ENCODE results near the gene FGA. TPM values are rescaled to one million over a fixed set of nuclear protein-coding genes. Genes with fewer than 3 reads are reported as not detected.
A peak's percentile ranks its signal among the peaks of the same experiment; 100 is the strongest.

The FGA gene
- total RNA-seq: not detected

GRCh38 chr4:154590329-154591006 lies at the start of gene FGA:
Gene FGA, minus strand, starts transcription at chr4:154590742. Its CDS starts 55 bp downstream, at chr4:154590687.
- Mint-ChIP-seq H3K4me1 (no peaks in the 10 kb centered on the region), H3K27me3 (peaks cover 23% of the 10 kb centered on the region), H3K4me3 (no peak within 1 kb of the TSS), H3K9me3 (ENCODE audit: low read depth) (no peaks in the 10 kb centered on the region), H3K27ac (no peak within 1 kb of the TSS), H3K36me3 (ENCODE audit: low read depth) (no peaks in the 10 kb centered on the region)
- ATAC-seq (no peak), DNase-seq (no peak)
- POLR2A ChIA-PET: no interaction called here
- intact Hi-C loops (cut with DNase I, micrococcal nuclease): no loop called here
- CTCF ChIA-PET: no interaction called here

GRCh38 chr4:154634058-154634457 lies 43.5 kb upstream of the FGA start:
- H3K4me3 Mint-ChIP-seq: no peak overlapping the region
- H3K36me3 Mint-ChIP-seq (ENCODE audit: low read depth): no peaks in the 10 kb centered on the region
- CTCF ChIA-PET: interaction anchor here (0.6 to 2.4 kb wide), 3 partner anchors 9 to 15 kb away, joined by 3 to 6 read pairs (median 3); no protein-coding TSS in a partner anchor

GRCh38 chr4:154631828-154632227 lies 41.3 kb upstream of the FGA start:
- intact Hi-C loops (cut with DNase I, micrococcal nuclease): no loop called here
- CTCF ChIA-PET: interaction anchor here (1.2 to 2.4 kb wide), 2 partner anchors 13 to 80 kb away, joined by 3 to 6 read pairs; no protein-coding TSS in a partner anchor
- DNase-seq (no peak), ATAC-seq (no peak)
- no peaks in the 10 kb centered on the region for H3K4me1 Mint-ChIP-seq
- H3K27me3 Mint-ChIP-seq: peaks cover 19% of the 10 kb centered on the region
- POLR2A ChIA-PET: no interaction called here
- H3K27ac Mint-ChIP-seq: no peak overlapping the region
- H3K4me3 Mint-ChIP-seq: no peak overlapping the region
- H3K36me3 Mint-ChIP-seq (ENCODE audit: low read depth): no peaks in the 10 kb centered on the region
- no peaks in the 10 kb centered on the region for H3K9me3 Mint-ChIP-seq (ENCODE audit: low read depth)

More at GRCh38 chr4:154634058-154634457, 43.5 kb upstream of the FGA start:
- DNase-seq: no peak
- Mint-ChIP-seq H3K4me1 (no peaks in the 10 kb centered on the region), H3K27me3 (peaks cover 24% of the 10 kb centered on the region), H3K9me3 (ENCODE audit: low read depth) (no peaks in the 10 kb centered on the region), H3K27ac (no peak overlapping the region)
- POLR2A ChIA-PET: no interaction called here
- intact Hi-C loops (cut with DNase I, micrococcal nuclease): no loop called here
- no peak for ATAC-seq

- no peak for ATAC-seq
- ChIA-PET CTCF (interaction anchor here (0.9 to 1.3 kb wide), 2 partner anchors 11 to 82 kb away, joined by 3 to 4 read pairs; no protein-coding TSS in a partner anchor), POLR2A (no interaction called here)
- no peaks in the 10 kb centered on the region for H3K9me3 Mint-ChIP-seq (ENCODE audit: low read depth)
- H3K27me3 Mint-ChIP-seq: peaks cover 18% of the 10 kb centered on the region
- no peak for DNase-seq
- no peaks in the 10 kb centered on the region for H3K36me3 Mint-ChIP-seq (ENCODE audit: low read depth)
- intact Hi-C loops (cut with DNase I, micrococcal nuclease): no loop called here
- H3K27ac Mint-ChIP-seq: no peak overlapping the region
- no peak overlapping the region for H3K4me3 Mint-ChIP-seq
- H3K4me1 Mint-ChIP-seq: no peaks in the 10 kb centered on the region
Observed at GRCh38 chr4:154630324-154630723, 39.8 kb upstream of the FGA start.

GRCh38 chr4:154626793-154627484 lies 36.4 kb upstream of the FGA start:
- Mint-ChIP-seq H3K9me3 (ENCODE audit: low read depth) (no peaks in the 10 kb centered on the region), H3K36me3 (ENCODE audit: low read depth) (no peaks in the 10 kb centered on the region), H3K27me3 (peaks cover 13% of the 10 kb centered on the region), H3K27ac (no peak overlapping the region), H3K4me3 (no peak overlapping the region), H3K4me1 (no peaks in the 10 kb centered on the region)
- DNase-seq (peak; percentile 80), ATAC-seq (peak; percentile 98)
- CTCF ChIA-PET: interaction anchor here (0.6 to 6.2 kb wide), 9 partner anchors 10 to 374 kb away, joined by 3 to 67 read pairs (median 3); partner anchors contain the start of gene PLRG1
- intact Hi-C loops (cut with DNase I, micrococcal nuclease): loop anchor here (5.0 to 10.0 kb wide), 4 partner anchors 150 to 842 kb away; partner anchors contain the start of genes MAP9 (in 1 of the 2) and SFRP2 (in 1 of the 2)
- POLR2A ChIA-PET: no interaction called here

- Mint-ChIP-seq H3K27ac (no peak overlapping the region), H3K4me1 (no peaks in the 10 kb centered on the region), H3K27me3 (peaks cover 14% of the 10 kb centered on the region), H3K36me3 (ENCODE audit: low read depth) (no peaks in the 10 kb centered on the region), H3K4me3 (no peak overlapping the region), H3K9me3 (ENCODE audit: low read depth) (no peaks in the 10 kb centered on the region)
- ChIA-PET CTCF (interaction anchor here (0.6 to 6.2 kb wide), 10 partner anchors 9 to 375 kb away, joined by 3 to 67 read pairs (median 3); partner anchors contain the start of gene PLRG1), POLR2A (no interaction called here)
- no peak for DNase-seq
- intact Hi-C loops (cut with DNase I, micrococcal nuclease): loop anchor here (5.0 to 10.0 kb wide), 4 partner anchors 151 to 841 kb away; partner anchors contain the start of genes MAP9 (in 1 of the 2) and SFRP2 (in 1 of the 2)
- no peak for ATAC-seq
Observed at GRCh38 chr4:154625971-154626370, 35.4 kb upstream of the FGA start.

- no peaks in the 10 kb centered on the region for H3K9me3 Mint-ChIP-seq (ENCODE audit: low read depth)
- ATAC-seq: no peak
- no peak for DNase-seq
- no peaks in the 10 kb centered on the region for H3K36me3 Mint-ChIP-seq (ENCODE audit: low read depth)
- no peaks in the 10 kb centered on the region for H3K4me1 Mint-ChIP-seq
- intact Hi-C loops (cut with DNase I, micrococcal nuclease): loop anchor here (10.0 kb wide), 3 partner anchors 289 to 839 kb away; partner anchors contain the start of genes MAP9 (in 1 of the 2) and SFRP2 (in 1 of the 2)
- H3K4me3 Mint-ChIP-seq: no peak overlapping the region
- POLR2A ChIA-PET: no interaction called here
- CTCF ChIA-PET: interaction anchor here (0.7 to 6.2 kb wide), 8 partner anchors 11 to 117 kb away, joined by 3 to 67 read pairs (median 5); partner anchors contain the start of genes FGG and PLRG1
- H3K27ac Mint-ChIP-seq: no peak overlapping the region
- H3K27me3 Mint-ChIP-seq: peaks cover 7% of the 10 kb centered on the region
Observed at GRCh38 chr4:154623995-154624394, 33.5 kb upstream of the FGA start.

- ATAC-seq (no peak), DNase-seq (no peak)
- Mint-ChIP-seq H3K36me3 (ENCODE audit: low read depth) (no peaks in the 10 kb centered on the region), H3K4me1 (no peaks in the 10 kb centered on the region), H3K4me3 (no peak overlapping the region), H3K27me3 (peaks cover 7% of the 10 kb centered on the region), H3K27ac (no peak overlapping the region), H3K9me3 (ENCODE audit: low read depth) (no peaks in the 10 kb centered on the region)
- ChIA-PET POLR2A (no interaction called here), CTCF (interaction anchor here (0.6 to 6.2 kb wide), 10 partner anchors 10 to 231 kb away, joined by 3 to 67 read pairs (median 4); partner anchors contain the start of genes FGG and PLRG1)
- intact Hi-C loops (cut with DNase I, micrococcal nuclease): loop anchor here (10.0 kb wide), 3 partner anchors 289 to 839 kb away; partner anchors contain the start of genes MAP9 (in 1 of the 2) and SFRP2 (in 1 of the 2)
Observed at GRCh38 chr4:154623436-154623835, 32.9 kb upstream of the FGA start.

GRCh38 chr4:154622598-154622997 lies 32.1 kb upstream of the FGA start:
- Mint-ChIP-seq H3K27ac (no peak overlapping the region), H3K9me3 (ENCODE audit: low read depth) (no peaks in the 10 kb centered on the region), H3K36me3 (ENCODE audit: low read depth) (no peaks in the 10 kb centered on the region), H3K27me3 (peaks cover 7% of the 10 kb centered on the region), H3K4me1 (no peaks in the 10 kb centered on the region), H3K4me3 (no peak overlapping the region)
- ChIA-PET CTCF (interaction anchor here (1.2 to 6.2 kb wide), 6 partner anchors 9 to 116 kb away, joined by 3 to 67 read pairs (median 11); partner anchors contain the start of genes FGB, FGG and PLRG1), POLR2A (no interaction called here)
- intact Hi-C loops (cut with DNase I, micrococcal nuclease): loop anchor here (1.0 to 10.0 kb wide), 4 partner anchors 70 to 838 kb away; partner anchors contain the start of genes MAP9 (in 1 of the 2) and SFRP2 (in 1 of the 2)
- DNase-seq (peak; percentile 16), ATAC-seq (peak; percentile 42)

GRCh38 chr4:154620111-154620510 lies 29.6 kb upstream of the FGA start:
- Mint-ChIP-seq H3K4me3 (no peak overlapping the region), H3K4me1 (peaks cover 5% of the 10 kb centered on the region), H3K27me3 (peaks cover 5% of the 10 kb centered on the region), H3K9me3 (ENCODE audit: low read depth) (no peaks in the 10 kb centered on the region), H3K27ac (no peak overlapping the region), H3K36me3 (ENCODE audit: low read depth) (no peaks in the 10 kb centered on the region)
- DNase-seq (no peak), ATAC-seq (no peak)
- CTCF ChIA-PET: interaction anchor here (0.6 to 5.2 kb wide), 8 partner anchors 10 to 329 kb away, joined by 3 to 32 read pairs (median 4); partner anchors contain the start of gene PLRG1
- POLR2A ChIA-PET: no interaction called here
- intact Hi-C loops (cut with DNase I, micrococcal nuclease): loop anchor here (10.0 kb wide), 3 partner anchors 285 to 835 kb away; partner anchors contain the start of genes MAP9 (in 1 of the 2) and SFRP2 (in 1 of the 2)
